Common myeloid progenitor, CD34-positive (primary cell): ENCODE data around the gene MSH4.

ENCODE experiments used
- CTCF ChIA-PET: fragments of 350-600 bp; sonication (Branson Sonifier 250); formaldehyde crosslinking; loops from one replicate; lab custom pipeline; 2021; ENCODE audit warnings: antibody characterized with exemption; lab: Charles Lee
- POLR2A ChIA-PET: fragments of 350-600 bp; sonication (Branson Sonifier 250); formaldehyde crosslinking; loops from one replicate; lab custom pipeline; 2021; ENCODE audit warnings: antibody characterized with exemption; lab: Charles Lee
- DNase-seq, 3 donors: peaks; one replicate each; pipeline versions ENCODE4 v3.0.0 to v3.0.0-alpha.2; 2013
- H3K27ac ChIP-seq, 2 experiments: 1 replicate in 1 of 2; 2 replicates in 1 of 2; pipeline ENCODE4 v1.7.0; 2013; ENCODE audit warnings: inconsistent platforms in 2 of 2, low read length in 2 of 2, mild to moderate bottlenecking in 2 of 2, low read depth in 1 of 2, moderate library complexity in 1 of 2; ENCODE audit not compliant: severe bottlenecking in 2 of 2, insufficient read depth in 1 of 2, poor library complexity in 1 of 2
- H3K27me3 ChIP-seq, 5 experiments: replicated peaks in 2 of 5; 1 replicate in 3 of 5; 2 replicates in 2 of 5; pipeline versions ENCODE4 v1.6.1 to v1.7.0; 2013; ENCODE audit warnings: low read length in 4 of 5, mild to moderate bottlenecking in 2 of 5, moderate library complexity in 2 of 5, inconsistent platforms in 1 of 5; ENCODE audit not compliant: insufficient read depth in 5 of 5, control insufficient read depth in 4 of 5
- H3K36me3 ChIP-seq, 4 experiments: 1 replicate in 2 of 4; 2 replicates in 2 of 4; pipeline versions ENCODE4 v1.6.1 to v1.7.0; 2013; ENCODE audit warnings: low read length in 3 of 4, control low read depth in 1 of 4, mild to moderate bottlenecking in 1 of 4; ENCODE audit not compliant: control insufficient read depth in 4 of 4, insufficient read depth in 4 of 4
- H3K4me1 ChIP-seq, 4 experiments: 1 replicate in 3 of 4; 2 replicates in 1 of 4; pipeline versions ENCODE4 v1.6.1 to v1.7.1; 2013; ENCODE audit warnings: low read length in 3 of 4, mild to moderate bottlenecking in 3 of 4, control low read depth in 1 of 4, inconsistent platforms in 1 of 4, moderate library complexity in 1 of 4; ENCODE audit not compliant: control insufficient read depth in 4 of 4, insufficient read depth in 4 of 4; ENCODE audit errors: control extremely low read depth in 1 of 4
- H3K4me3 ChIP-seq, 7 experiments: 1 replicate in 4 of 7; 2 replicates in 3 of 7; pipeline versions ENCODE4 v1.5.1 to v1.7.0; 2013; ENCODE audit warnings: mild to moderate bottlenecking in 7 of 7, low read length in 6 of 7, moderate library complexity in 6 of 7, inconsistent platforms in 2 of 7, low read depth in 2 of 7, control low read depth in 1 of 7; ENCODE audit not compliant: insufficient read depth in 4 of 7, control insufficient read depth in 1 of 7; ENCODE audit errors: extremely low read depth in 1 of 7
- H3K9me3 ChIP-seq, 5 experiments: 1 replicate in 4 of 5; 2 replicates in 1 of 5; pipeline versions ENCODE4 v1.6.1 to v1.7.1; 2013; ENCODE audit warnings: low read length in 4 of 5, mild to moderate bottlenecking in 2 of 5, inconsistent platforms in 1 of 5, low read depth in 1 of 5, moderate library complexity in 1 of 5; ENCODE audit not compliant: control insufficient read depth in 4 of 5, insufficient read depth in 2 of 5; ENCODE audit errors: control extremely low read depth in 1 of 5
- WGBS: methylation state at CpG from one replicate; pipeline ENCODE4 v1.1.5; 2013; ENCODE audit not compliant: insufficient coverage; 5-methylcytosine and 5-hydroxymethylcytosine counted together

The MSH4 gene

GRCh38 chr1:75785983-75786853, 10.5 kb upstream of the MSH4 start, which contains the start of gene RABGGTB:
TSS of gene RABGGTB (plus strand) at chr1:75786256. CDS start at chr1:75786272, 16 bp downstream.
- ChIA-PET CTCF (interaction anchor here (1.5 kb wide), 1 partner anchor 45 kb away, joined by 3 read pairs; no protein-coding TSS in a partner anchor), POLR2A (interaction anchor here (0.5 to 1.1 kb wide), 2 partner anchors 61 to 643 kb away, joined by 3 to 5 read pairs; partner anchors contain the start of gene ACADM)
- WGBS = 0% methylated on average over 24 of the region's 28 CpGs
- peaks cover 34 to 57% (median 48%) of the 10 kb centered on the region in 4 experiments for H3K4me1 ChIP-seq
- H3K9me3 ChIP-seq = no peaks in the 10 kb centered on the region
- peak within 1 kb of the TSS; percentile 82 to 97 for H3K27ac ChIP-seq
- peak within 1 kb of the TSS; percentile 69 to 97 (median 87) for H3K4me3 ChIP-seq
- no peaks in the 10 kb centered on the region for H3K27me3 ChIP-seq
- DNase-seq = peak; percentile 96 to 98 (median 97)
- H3K36me3 ChIP-seq = peaks cover 8 to 41% (median 16%) of the 10 kb centered on the region in 4 experiments

GRCh38 chr1:75786901-75787493, 9.7 kb upstream of the MSH4 start:
- peaks cover 16 to 49% (median 23%) of the 10 kb centered on the region in 4 experiments for H3K36me3 ChIP-seq
- peak overlapping the region; percentile 82 to 97 for H3K27ac ChIP-seq
- no peaks in the 10 kb centered on the region for H3K9me3 ChIP-seq
- H3K27me3 ChIP-seq = no peaks in the 10 kb centered on the region
- ChIA-PET POLR2A (interaction anchor here (1.1 kb wide), 1 partner anchor 62 kb away, joined by 5 read pairs; the partner anchor contains the start of gene ACADM), CTCF (interaction anchor here (1.5 kb wide), 1 partner anchor 46 kb away, joined by 3 read pairs; no protein-coding TSS in a partner anchor)
- DNase-seq = no peak
- H3K4me1 ChIP-seq = peaks cover 34 to 57% (median 48%) of the 10 kb centered on the region in 4 experiments
- H3K4me3 ChIP-seq = peak overlapping the region in 6 of 7 experiments; percentile 73 to 97 (median 90)
- WGBS = 0% methylated on average over 1 of the region's 10 CpGs

GRCh38 chr1:75787524-75787923, 9.2 kb upstream of the MSH4 start:
- H3K36me3 ChIP-seq = peaks cover 18 to 54% (median 26%) of the 10 kb centered on the region in 4 experiments
- CTCF ChIA-PET = interaction anchor here (1.0 kb wide), 1 partner anchor 63 kb away, joined by 3 read pairs; no protein-coding TSS in a partner anchor
- DNase-seq = no peak
- peak overlapping the region in 6 of 7 experiments; percentile 73 to 97 (median 90) for H3K4me3 ChIP-seq
- POLR2A ChIA-PET = no interaction called here
- H3K27ac ChIP-seq = peak overlapping the region; percentile 82 to 97
- no peaks in the 10 kb centered on the region for H3K27me3 ChIP-seq
- 29% methylated on average over 3 of the region's 4 CpGs for WGBS
- no peaks in the 10 kb centered on the region for H3K9me3 ChIP-seq
- H3K4me1 ChIP-seq = peaks cover 34 to 57% (median 48%) of the 10 kb centered on the region in 4 experiments

GRCh38 chr1:75789988-75790387, 6.7 kb upstream of the MSH4 start:
- no peaks in the 10 kb centered on the region for H3K27me3 ChIP-seq
- CTCF ChIA-PET = no interaction called here
- H3K9me3 ChIP-seq = no peaks in the 10 kb centered on the region
- POLR2A ChIA-PET = no interaction called here
- H3K4me3 ChIP-seq = peak overlapping the region in 3 of 7 experiments; percentile 16 to 87 (median 73)
- H3K4me1 ChIP-seq = peaks cover 34 to 51% (median 42%) of the 10 kb centered on the region in 4 experiments
- peaks cover 25 to 77% (median 42%) of the 10 kb centered on the region in 4 experiments for H3K36me3 ChIP-seq
- H3K27ac ChIP-seq = peak overlapping the region in 1 of 2 experiments; percentile 97
- DNase-seq = no peak

- WGBS = 100% methylated on average over 1 of the region's 1 CpG
- Histone ChIP-seq H3K27me3 (no peaks in the 10 kb centered on the region), H3K4me3 (peak overlapping the region in 2 of 7 experiments; percentile 19 to 73), H3K27ac (peak overlapping the region in 1 of 2 experiments; percentile 53), H3K4me1 (peaks cover 30 to 43% (median 37%) of the 10 kb centered on the region in 4 experiments), H3K36me3 (peaks cover 28 to 86% (median 52%) of the 10 kb centered on the region in 4 experiments), H3K9me3 (no peaks in the 10 kb centered on the region)
- peak in 1 of 3 donors; percentile 33 for DNase-seq
- ChIA-PET POLR2A (no interaction called here), CTCF (interaction anchor here (0.6 kb wide), 1 partner anchor 1922 kb away, joined by 3 read pairs; no protein-coding TSS in a partner anchor)
Measured at GRCh38 chr1:75791022-75791421, 5.7 kb upstream of the MSH4 start.

GRCh38 chr1:75792091-75792490, 4.6 kb upstream of the MSH4 start:
- CTCF ChIA-PET = no interaction called here

More at GRCh38 chr1:75792091-75792490, 4.6 kb upstream of the MSH4 start:
- Histone ChIP-seq H3K4me3 (no peak overlapping the region), H3K36me3 (peaks cover 32 to 91% (median 59%) of the 10 kb centered on the region in 4 experiments), H3K27me3 (no peaks in the 10 kb centered on the region), H3K27ac (no peak overlapping the region), H3K4me1 (peaks cover 25 to 40% (median 34%) of the 10 kb centered on the region in 4 experiments), H3K9me3 (no peaks in the 10 kb centered on the region)
- 100% methylated on average over 1 of the region's 3 CpGs for WGBS
- POLR2A ChIA-PET = no interaction called here
- DNase-seq = no peak
